GM10847 (cell line): ENCODE results near the gene GRIN2A.

Source experiments
- POLR2A ChIP-seq: IDR thresholded peaks from 2 replicates; pipeline ENCODE4 v1.6.1; 2011; ENCODE audit not compliant: insufficient read length; ENCODE audit errors: extremely low read depth

Gene GRIN2A

GRCh38 chr16:10040136-10041080 lies 141.8 kb downstream of the GRIN2A start:
- no peak for TF ChIP-seq POLR2A

- no peak for TF ChIP-seq POLR2A
Observed at GRCh38 chr16:10039220-10040096, 142.8 kb downstream of the GRIN2A start.

GRCh38 chr16:10037751-10038150 lies 144.5 kb downstream of the GRIN2A start:
- no peak for TF ChIP-seq POLR2A

- no peak for TF ChIP-seq POLR2A
Observed at GRCh38 chr16:10036956-10037355, 145.3 kb downstream of the GRIN2A start.

GRCh38 chr16:10033556-10033955 lies 148.7 kb downstream of the GRIN2A start:
- no peak for TF ChIP-seq POLR2A

- no peak for TF ChIP-seq POLR2A
Observed at GRCh38 chr16:10031955-10032354, 150.3 kb downstream of the GRIN2A start.

GRCh38 chr16:10031473-10031872 lies 150.8 kb downstream of the GRIN2A start:
- TF ChIP-seq POLR2A: no peak

GRCh38 chr16:10028644-10029043 lies 153.6 kb downstream of the GRIN2A start:
- TF ChIP-seq POLR2A: no peak

GRCh38 chr16:10027553-10027952 lies 154.7 kb downstream of the GRIN2A start:
- no peak for TF ChIP-seq POLR2A

- no peak for TF ChIP-seq POLR2A
Observed at GRCh38 chr16:10026593-10026992, 155.6 kb downstream of the GRIN2A start.

- no peak for TF ChIP-seq POLR2A
Observed at GRCh38 chr16:10022098-10022497, 160.1 kb downstream of the GRIN2A start.

GRCh38 chr16:10020866-10021265 lies 161.4 kb downstream of the GRIN2A start:
- TF ChIP-seq POLR2A: no peak

- no peak for TF ChIP-seq POLR2A
Observed at GRCh38 chr16:10016752-10017151, 165.5 kb downstream of the GRIN2A start.

- no peak for TF ChIP-seq POLR2A
Observed at GRCh38 chr16:10015397-10015796, 166.8 kb downstream of the GRIN2A start.

- no peak for TF ChIP-seq POLR2A
Observed at GRCh38 chr16:10013774-10014173, 168.5 kb downstream of the GRIN2A start.

- no peak for TF ChIP-seq POLR2A
Observed at GRCh38 chr16:10013364-10013763, 168.9 kb downstream of the GRIN2A start.

- TF ChIP-seq POLR2A: no peak
Observed at GRCh38 chr16:10009684-10010083, 172.5 kb downstream of the GRIN2A start.

- TF ChIP-seq POLR2A: no peak
Observed at GRCh38 chr16:10003486-10003885, 178.7 kb downstream of the GRIN2A start.
